GM12878 (cell line): ENCODE results near the gene FARS2. TPM values are rescaled to one million over a fixed set of nuclear protein-coding genes. Genes with fewer than 3 reads are reported as not detected.
A peak's percentile ranks its signal among the peaks of the same experiment; 100 is the strongest.

Source experiments
- ATAC-seq: fragments of 200-7000 bp; cut with Tn5 transposase; 3 replicates; pipeline ENCODE4 v1.9.1; 2020; ENCODE audit warnings: mild to moderate bottlenecking, moderate library complexity
- BruUV-seq: library from RNA; stranded (reverse); fragments of 400-500 nt; replicated peaks from 2 replicates; lab custom pipeline; 2021; lab: Mats Ljungman, UMichigan
- CTCF ChIA-PET: fragments of 300-600 bp; sonication (Branson Sonifier 250); formaldehyde crosslinking; extraction: SDS; loops from one replicate; lab custom pipeline; 2021; ENCODE audit warnings: inconsistent platforms; lab: Yijun Ruan, JAX
- POLR2A ChIA-PET: fragments of 350-600 bp; formaldehyde crosslinking; extraction: SDS; loops from one replicate; lab custom pipeline; 2021; ENCODE audit warnings: inconsistent platforms; lab: Charles Lee
- RAD21 ChIA-PET: fragments of 300-600 bp; sonication (Branson Sonifier 250); formaldehyde crosslinking; loops from one replicate; lab custom pipeline; 2023; ENCODE audit warnings: antibody characterized with exemption; ENCODE audit not compliant: unreplicated experiment; lab: Charles Lee
- SMC1A ChIA-PET: fragments of 300-600 bp; sonication (Branson Sonifier 250); formaldehyde crosslinking; loops from one replicate; lab custom pipeline; 2023; ENCODE audit not compliant: unreplicated experiment, uncharacterized antibody; lab: Charles Lee
- DNase-seq: peaks from one replicate; pipeline ENCODE4 v3.0.0-alpha.2; 2011; ENCODE audit warnings: low read depth, low spot score
- FAIRE-seq: peaks from 3 replicates; lab custom pipeline; 2011; peaks lifted over from hg19 to GRCh38; lab: Jason Lieb, UNC
- H2AFZ ChIP-seq: 2 replicates; pipeline ENCODE4 v1.6.0; 2011; ENCODE audit warnings: low read depth, low read length, control low read depth; ENCODE audit not compliant: control insufficient read depth
- H3K27ac ChIP-seq: 2 replicates; pipeline ENCODE4 v1.5.1; 2011; ENCODE audit warnings: control low read depth; ENCODE audit not compliant: control insufficient read depth, insufficient read depth
- H3K27me3 ChIP-seq, 2 experiments: replicated peaks in 1 of 2; 2 replicates each; pipeline versions ENCODE4 v1.6.0 to v1.6.1; 2011; ENCODE audit warnings: low read length in 1 of 2; ENCODE audit not compliant: control insufficient read depth in 2 of 2, insufficient read depth in 2 of 2
- H3K36me3 ChIP-seq, 2 experiments: 2 replicates each; pipeline ENCODE4 v1.5.1; 2011; ENCODE audit warnings: low read length in 1 of 2; ENCODE audit not compliant: control insufficient read depth in 2 of 2, insufficient read depth in 2 of 2
- H3K4me1 ChIP-seq: 2 replicates; pipeline ENCODE4 v1.6.1; 2011; ENCODE audit warnings: mild to moderate bottlenecking, low read length, moderate library complexity, mixed read lengths; ENCODE audit not compliant: control insufficient read depth, insufficient read depth
- H3K4me2 ChIP-seq: 2 replicates; pipeline ENCODE4 v1.6.0; 2011; ENCODE audit warnings: control low read depth; ENCODE audit not compliant: control insufficient read depth, insufficient read depth
- H3K4me3 ChIP-seq: fragments of 200-600 bp; sonication (generic); 2 replicates; pipeline ENCODE4 v1.5.1; 2016
- H3K79me2 ChIP-seq: 2 replicates; pipeline ENCODE4 v1.6.0; 2011; ENCODE audit warnings: low read length; ENCODE audit not compliant: control insufficient read depth, insufficient read depth
- H3K9ac ChIP-seq: 2 replicates; pipeline ENCODE4 v1.8.0; 2011; ENCODE audit warnings: low read length, control low read depth, mixed read lengths; ENCODE audit not compliant: control insufficient read depth, insufficient read depth
- H3K9me3 ChIP-seq: replicated peaks from 3 replicates; pipeline ENCODE4 v1.5.1; 2011; ENCODE audit warnings: mild to moderate bottlenecking, low read length; ENCODE audit not compliant: control insufficient read depth, insufficient read depth
- H4K20me1 ChIP-seq: 2 replicates; pipeline ENCODE4 v1.6.0; 2011; ENCODE audit not compliant: control insufficient read depth, insufficient read depth
- CBX5 ChIP-seq: sonication (generic); IDR thresholded peaks from 2 replicates; pipeline ENCODE4 v1.6.1; 2016; ENCODE audit warnings: low read depth, moderate library complexity, mild to moderate bottlenecking, inconsistent platforms
- ESRRA ChIP-seq: IDR thresholded peaks from 2 replicates; pipeline ENCODE4 v1.6.1; 2012; ENCODE audit warnings: mild to moderate bottlenecking, low read length, improper control_type of control experiment
- MXI1 ChIP-seq: fragments of 150-350 bp; IDR thresholded peaks from 2 replicates; pipeline ENCODE4 v1.6.1; 2011; ENCODE audit warnings: low read depth, mild to moderate bottlenecking, inconsistent platforms, low read length, improper control_type of control experiment
- NFYA ChIP-seq: IDR thresholded peaks from 2 replicates; pipeline ENCODE4 v1.6.1; 2011; ENCODE audit warnings: low read depth, mild to moderate bottlenecking, low read length, improper control_type of control experiment, borderline replicate concordance
- RELA ChIP-seq: fragments of 450-650 bp; IDR thresholded peaks from 2 replicates; pipeline ENCODE4 v1.8.0; 2014; ENCODE audit warnings: borderline replicate concordance; ENCODE audit not compliant: partially characterized antibody
- SIX5 ChIP-seq: IDR thresholded peaks from 2 replicates; pipeline ENCODE4 v1.6.1; 2011; ENCODE audit warnings: mild to moderate bottlenecking, low read depth, low read length, moderate library complexity; ENCODE audit not compliant: severe bottlenecking
- WGBS: methylation state at CpG from one replicate; pipeline ENCODE4 v1.1.6; 2016; ENCODE audit warnings: low lambda C conversion rate; ENCODE audit not compliant: insufficient replicate concordance, insufficient coverage; ENCODE audit errors: missing lambda C conversion rate; 5-methylcytosine and 5-hydroxymethylcytosine counted together
- in situ Hi-C: fragments of 300-500 bp; cut with MboI; formaldehyde crosslinking; loops from 9 replicates; pipeline ENCODE4 v1.14.3; 2018; ENCODE audit warnings: mixed read lengths
- intact Hi-C: fragments of 100-400 bp; cut with micrococcal nuclease; formaldehyde crosslinking; loops from one replicate; pipeline ENCODE4 v1.14.2; 2022; ENCODE audit not compliant: unreplicated experiment
- polyA plus RNA-seq, 11 experiments: library from polyadenylated mRNA; depleted of rRNA in 4 of 11; unstranded in 6 of 11; stranded (reverse) in 5 of 11; fragments of >200 nt; fragmentation: Nextera tagmentation in 4 of 11; fragmentation: Illumina TruSeq in 1 of 11; extraction: Ambion mirVana in 4 of 11; extraction: Trizol in 1 of 11; gene quantifications; 1 replicate in 1 of 11; 2 replicates in 10 of 11; pipeline versions ENCODE4 v1.2.1 to v1.2.3, GENCODE V29; 2011 to 2016; ENCODE audit warnings: inconsistent platforms in 2 of 11, missing spikeins in 2 of 11, low read depth in 1 of 11
- total RNA-seq, 4 experiments: library from RNA; depleted of rRNA in 3 of 4; stranded (reverse); fragments of >200 nt in 3 of 4; fragmentation: Illumina TruSeq in 1 of 4; extraction: Trizol in 1 of 4; gene quantifications; 2 replicates each; pipeline versions ENCODE4 v1.2.1 to v1.2.3, GENCODE V29; 2013 to 2021
- TF ChIP-seq, protein P1 (sequence below): IDR thresholded peaks from 2 replicates; pipeline ENCODE4 v1.6.1; 2011; ENCODE audit warnings: borderline replicate concordance, low read depth, mild to moderate bottlenecking, moderate library complexity, low read length; ENCODE audit not compliant: insufficient read depth, poor library complexity, severe bottlenecking
- TF ChIP-seq, protein P2 (sequence below): fragments of 450-650 bp; IDR thresholded peaks from 2 replicates; pipeline ENCODE4 v1.6.1; 2017; ENCODE audit warnings: mild to moderate bottlenecking, low read depth, inconsistent platforms; ENCODE audit not compliant: poor library complexity, severe bottlenecking

Gene FARS2
- total and polyA plus RNA-seq, 10 of the 15 experiments (the other 5 are each of a cell fraction or from before 2014, with no cell fraction given), result 16.8 to 46.7 (median 25.6) TPM

DNA sequence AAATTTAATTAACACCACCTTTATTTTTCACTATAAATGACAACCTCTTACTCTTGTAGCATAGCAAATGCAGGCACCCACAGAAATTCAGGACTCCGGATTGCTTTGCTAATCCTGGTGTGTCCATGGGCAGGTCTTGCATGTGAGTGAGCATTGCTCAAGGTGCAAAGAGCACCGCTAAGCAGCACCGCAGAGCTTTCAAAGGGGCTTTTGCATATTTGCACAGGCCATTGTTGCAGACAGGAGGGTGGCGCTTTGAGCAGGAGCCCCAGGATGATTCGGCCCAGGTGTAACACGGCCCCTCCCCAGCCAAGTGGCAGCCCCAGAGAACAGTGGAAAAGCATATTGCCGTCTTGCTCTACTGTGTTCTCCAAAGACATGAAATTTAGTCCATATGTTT, 452.2 kb downstream of the FARS2 start:
- Histone ChIP-seq H3K27me3 (no peaks in the 10 kb centered on the region), H3K4me2 (no peak overlapping the region)
- TF ChIP-seq, protein P1, sequence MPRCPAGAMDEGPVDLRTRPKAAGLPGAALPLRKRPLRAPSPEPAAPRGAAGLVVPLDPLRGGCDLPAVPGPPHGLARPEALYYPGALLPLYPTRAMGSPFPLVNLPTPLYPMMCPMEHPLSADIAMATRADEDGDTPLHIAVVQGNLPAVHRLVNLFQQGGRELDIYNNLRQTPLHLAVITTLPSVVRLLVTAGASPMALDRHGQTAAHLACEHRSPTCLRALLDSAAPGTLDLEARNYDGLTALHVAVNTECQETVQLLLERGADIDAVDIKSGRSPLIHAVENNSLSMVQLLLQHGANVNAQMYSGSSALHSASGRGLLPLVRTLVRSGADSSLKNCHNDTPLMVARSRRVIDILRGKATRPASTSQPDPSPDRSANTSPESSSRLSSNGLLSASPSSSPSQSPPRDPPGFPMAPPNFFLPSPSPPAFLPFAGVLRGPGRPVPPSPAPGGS, result peak; percentile 54
- TF ChIP-seq SIX5, result no peak
- TF ChIP-seq CBX5, result no peak
- TF ChIP-seq NFYA, result no peak
- TF ChIP-seq, all 136 proteins: peak for 1
- Histone ChIP-seq H3K79me2 (no peaks in the 10 kb centered on the region), H3K36me3 (no peaks in the 10 kb centered on the region), H4K20me1 (no peaks in the 10 kb centered on the region), H3K27ac (no peak overlapping the region), H2AFZ (no peak overlapping the region), H3K9ac (no peak overlapping the region), H3K4me3 (no peak overlapping the region), H3K9me3 (peaks cover 2% of the 10 kb centered on the region; the same call in 2 of the 3 replicates), H3K4me1 (no peaks in the 10 kb centered on the region)
- ATAC-seq, result no peak
- in situ Hi-C loops, result no loop called here
- FAIRE-seq, result no peak
- no peak for DNase-seq
- ChIA-PET CTCF (no interaction called here), RAD21 (no interaction called here), POLR2A (no interaction called here), SMC1A (no interaction called here)
- 81% methylated on average over 7 of the region's 7 CpGs for WGBS
- intact Hi-C loops, result no loop called here
- no TSS peak for BruUV-seq

DNA sequence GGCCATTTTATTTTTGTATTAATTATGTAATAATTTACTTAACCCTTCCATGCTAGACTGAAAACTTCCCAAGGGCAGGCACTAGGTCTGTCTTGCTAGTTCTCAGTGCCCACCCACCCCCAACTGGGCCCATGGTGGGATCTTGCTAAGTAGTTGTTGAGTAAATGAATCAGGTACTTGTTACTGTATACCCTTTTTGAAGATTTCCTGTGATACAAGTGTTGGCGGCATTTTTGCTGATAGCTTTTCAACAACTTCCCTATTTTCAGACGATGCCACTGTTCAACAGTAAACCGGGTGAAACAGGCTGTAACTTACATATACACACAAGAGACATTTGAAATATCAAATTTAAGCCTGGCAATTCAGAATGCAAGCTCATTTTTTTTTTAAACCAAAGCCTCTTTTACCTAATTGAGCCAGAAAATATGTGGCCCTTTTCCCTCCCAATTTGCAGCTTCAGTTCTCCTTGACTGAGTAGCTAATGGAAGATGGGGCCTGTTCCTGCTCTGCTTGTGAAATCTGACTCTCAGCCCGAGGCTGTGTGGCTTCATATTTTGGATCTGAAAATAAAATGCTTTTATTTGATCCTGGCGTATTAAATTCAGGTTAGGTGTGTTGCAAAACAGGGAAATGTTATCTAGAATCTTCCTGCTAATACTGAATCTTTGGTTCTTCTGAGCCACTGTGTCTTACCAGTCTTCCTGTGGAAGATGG, 457.1 kb downstream of the FARS2 start:
- H3K4me2 ChIP-seq, result no peak overlapping the region
- H3K27me3 ChIP-seq, result no peaks in the 10 kb centered on the region
- no peak overlapping the region for H3K27ac ChIP-seq
- no peak for FAIRE-seq
- SMC1A ChIA-PET, result interaction anchor here (1.7 kb wide), 1 partner anchor 239 kb away, joined by 4 read pairs; no protein-coding TSS in a partner anchor
- intact Hi-C loops (loop anchor here (1.0 kb wide), 1 partner anchor 152 kb away; no protein-coding TSS in a partner anchor), in situ Hi-C loops (no loop called here)
- CTCF ChIA-PET, result interaction anchor here (1.3 kb wide), 1 partner anchor 20 kb away, joined by 3 read pairs; no protein-coding TSS in a partner anchor
- H3K36me3 ChIP-seq, result no peaks in the 10 kb centered on the region
- H3K4me3 ChIP-seq, result no peak overlapping the region
- ATAC-seq, result no peak
- 63% methylated on average over 5 of the region's 5 CpGs for WGBS
- no peaks in the 10 kb centered on the region for H4K20me1 ChIP-seq
- peaks cover 5% of the 10 kb centered on the region for H3K4me1 ChIP-seq
- no peaks in the 10 kb centered on the region for H3K79me2 ChIP-seq
- no peak for DNase-seq
- H3K9me3 ChIP-seq, result peaks cover 2% of the 10 kb centered on the region; the same call in 2 of the 3 replicates
- RAD21 ChIA-PET, result interaction anchor here (1.9 kb wide), 1 partner anchor 211 kb away, joined by 4 read pairs; no protein-coding TSS in a partner anchor
- POLR2A ChIA-PET, result no interaction called here
- BruUV-seq, result no TSS peak
- no peak overlapping the region for H2AFZ ChIP-seq
- H3K9ac ChIP-seq, result no peak overlapping the region
- TF ChIP-seq MXI1 (no peak), ESRRA (no peak), RELA (no peak)
- TF ChIP-seq, protein P2, sequence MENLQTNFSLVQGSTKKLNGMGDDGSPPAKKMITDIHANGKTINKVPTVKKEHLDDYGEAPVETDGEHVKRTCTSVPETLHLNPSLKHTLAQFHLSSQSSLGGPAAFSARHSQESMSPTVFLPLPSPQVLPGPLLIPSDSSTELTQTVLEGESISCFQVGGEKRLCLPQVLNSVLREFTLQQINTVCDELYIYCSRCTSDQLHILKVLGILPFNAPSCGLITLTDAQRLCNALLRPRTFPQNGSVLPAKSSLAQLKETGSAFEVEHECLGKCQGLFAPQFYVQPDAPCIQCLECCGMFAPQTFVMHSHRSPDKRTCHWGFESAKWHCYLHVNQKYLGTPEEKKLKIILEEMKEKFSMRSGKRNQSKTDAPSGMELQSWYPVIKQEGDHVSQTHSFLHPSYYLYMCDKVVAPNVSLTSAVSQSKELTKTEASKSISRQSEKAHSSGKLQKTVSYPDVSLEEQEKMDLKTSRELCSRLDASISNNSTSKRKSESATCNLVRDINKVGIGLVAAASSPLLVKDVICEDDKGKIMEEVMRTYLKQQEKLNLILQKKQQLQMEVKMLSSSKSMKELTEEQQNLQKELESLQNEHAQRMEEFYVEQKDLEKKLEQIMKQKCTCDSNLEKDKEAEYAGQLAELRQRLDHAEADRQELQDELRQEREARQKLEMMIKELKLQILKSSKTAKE, result no peak
